ENCODE data around the gene GRIN2A. TPM values are rescaled to one million over a fixed set of nuclear protein-coding genes. Genes with fewer than 3 reads are reported as not detected.

The GRIN2A gene
- total RNA-seq, 4 donors from 2014 or later, result 0.13 to 1.2 (median 0.30) TPM

- DNase-seq (ENCODE audit: low spot score) (no peak), ATAC-seq (ENCODE audit: low FRiP score) (no peak)
- TF ChIP-seq, protein P1, sequence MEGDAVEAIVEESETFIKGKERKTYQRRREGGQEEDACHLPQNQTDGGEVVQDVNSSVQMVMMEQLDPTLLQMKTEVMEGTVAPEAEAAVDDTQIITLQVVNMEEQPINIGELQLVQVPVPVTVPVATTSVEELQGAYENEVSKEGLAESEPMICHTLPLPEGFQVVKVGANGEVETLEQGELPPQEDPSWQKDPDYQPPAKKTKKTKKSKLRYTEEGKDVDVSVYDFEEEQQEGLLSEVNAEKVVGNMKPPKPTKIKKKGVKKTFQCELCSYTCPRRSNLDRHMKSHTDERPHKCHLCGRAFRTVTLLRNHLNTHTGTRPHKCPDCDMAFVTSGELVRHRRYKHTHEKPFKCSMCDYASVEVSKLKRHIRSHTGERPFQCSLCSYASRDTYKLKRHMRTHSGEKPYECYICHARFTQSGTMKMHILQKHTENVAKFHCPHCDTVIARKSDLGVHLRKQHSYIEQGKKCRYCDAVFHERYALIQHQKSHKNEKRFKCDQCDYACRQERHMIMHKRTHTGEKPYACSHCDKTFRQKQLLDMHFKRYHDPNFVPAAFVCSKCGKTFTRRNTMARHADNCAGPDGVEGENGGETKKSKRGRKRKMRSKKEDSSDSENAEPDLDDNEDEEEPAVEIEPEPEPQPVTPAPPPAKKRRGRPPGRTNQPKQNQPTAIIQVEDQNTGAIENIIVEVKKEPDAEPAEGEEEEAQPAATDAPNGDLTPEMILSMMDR (IDR thresholded peaks at IDR 0.05), result no peak
These were observed 388.6 kb downstream of the GRIN2A start for GRCh38 chr16:9793623-9794022.

DNA sequence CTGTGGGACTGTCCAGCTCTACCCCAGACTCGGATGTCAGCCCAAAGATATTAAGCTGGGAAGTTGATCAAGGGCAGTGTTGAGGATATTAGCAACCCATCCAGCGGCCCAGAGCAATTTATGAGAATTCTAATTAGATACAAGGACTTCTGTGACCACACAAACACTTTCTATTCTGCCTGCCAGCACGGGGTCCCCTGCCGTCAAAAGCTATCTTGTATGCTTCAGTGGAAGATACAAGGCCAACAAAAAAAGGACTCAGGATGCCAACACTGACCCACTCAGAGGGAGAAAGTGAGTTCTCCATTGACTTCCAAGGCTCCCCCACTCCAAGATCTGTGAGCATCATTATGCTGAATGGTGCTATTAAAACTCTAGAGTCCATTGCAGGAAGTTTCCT is 390.7 kb downstream of the GRIN2A start:
- DNase-seq (ENCODE audit: low spot score), result no peak
- TF ChIP-seq, protein P1 (IDR thresholded peaks at IDR 0.05), result no peak
- ATAC-seq (ENCODE audit: low FRiP score), result no peak

DNA sequence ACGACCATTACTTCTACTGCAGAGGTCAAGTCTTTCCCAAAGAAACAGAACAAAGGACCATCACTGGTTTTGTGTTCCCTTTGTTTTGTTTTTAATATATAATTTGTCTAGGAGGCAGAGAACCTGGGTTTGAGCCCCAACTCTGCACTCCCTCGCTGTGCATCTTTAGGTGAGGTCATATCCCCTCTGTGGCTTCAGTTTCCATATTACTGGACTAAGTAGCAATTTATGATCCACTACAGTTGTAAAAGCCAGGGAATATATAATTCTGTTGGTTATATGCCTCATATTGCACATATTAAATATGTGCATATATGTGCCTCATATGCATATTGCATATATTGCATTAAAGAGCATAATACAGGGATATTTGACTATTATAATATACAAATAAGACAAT is 392.0 kb downstream of the GRIN2A start:
- TF ChIP-seq, protein P1 (IDR thresholded peaks at IDR 0.05), result no peak
- no peak for ATAC-seq (ENCODE audit: low FRiP score)

GRCh38 chr16:9787717-9788116 is 394.5 kb downstream of the GRIN2A start:
- DNase-seq (ENCODE audit: low spot score) (no peak), ATAC-seq (ENCODE audit: low FRiP score) (no peak)
- TF ChIP-seq, protein P1 (IDR thresholded peaks at IDR 0.05), result no peak

More for the DNA sequence above, 392.0 kb downstream of the GRIN2A start:
- no peak for DNase-seq (ENCODE audit: low spot score)

DNA sequence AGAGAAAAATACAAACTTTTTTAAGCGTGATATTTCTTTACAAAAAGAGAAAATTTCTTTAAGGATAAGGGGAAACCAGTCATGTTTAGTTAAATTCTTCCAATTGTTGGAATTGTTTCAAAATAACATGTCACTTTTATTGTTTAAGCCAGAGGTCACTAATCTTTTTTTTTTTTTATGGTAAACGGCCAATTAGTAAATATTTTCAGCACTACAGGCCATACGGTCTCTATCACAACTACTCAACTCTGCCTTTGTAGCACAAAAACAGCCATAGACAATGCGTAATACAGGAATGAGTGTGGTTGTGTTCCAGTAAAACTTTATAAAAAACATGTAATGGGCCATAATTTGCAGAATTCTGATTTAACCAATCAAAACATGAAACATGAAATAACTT is 401.4 kb downstream of the GRIN2A start:
- DNase-seq (ENCODE audit: low spot score), result no peak

DNA sequence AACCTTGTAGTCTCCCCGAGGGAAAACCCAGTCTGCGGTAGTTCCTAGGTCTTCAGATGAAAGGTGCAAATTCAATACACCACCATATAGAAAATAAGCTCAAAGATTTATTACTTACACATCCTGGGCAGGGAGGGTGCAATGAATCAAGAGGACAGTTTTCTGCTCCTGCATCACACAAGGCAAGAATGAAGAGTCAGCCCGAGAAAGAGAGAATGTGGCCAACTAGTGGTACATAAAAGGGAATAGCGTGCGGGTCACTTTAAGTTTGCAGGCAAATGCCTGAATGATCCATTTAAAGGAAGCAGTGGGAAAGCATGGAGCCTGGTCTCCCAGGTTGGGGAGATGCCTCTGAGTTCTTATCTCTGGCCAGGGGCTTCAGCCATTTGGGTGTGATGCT is 403.4 kb downstream of the GRIN2A start:
- DNase-seq (ENCODE audit: low spot score), result no peak
- no peak for ATAC-seq (ENCODE audit: low FRiP score)
- TF ChIP-seq, protein P1 (IDR thresholded peaks at IDR 0.05), result no peak

More for the DNA sequence above, 401.4 kb downstream of the GRIN2A start:
- no peak for ATAC-seq (ENCODE audit: low FRiP score)
- TF ChIP-seq, protein P1 (IDR thresholded peaks at IDR 0.05), result no peak

GRCh38 chr16:9775998-9776397 is 406.2 kb downstream of the GRIN2A start:
- DNase-seq (ENCODE audit: low spot score), result no peak
- TF ChIP-seq, protein P1 (IDR thresholded peaks at IDR 0.05), result no peak
- ATAC-seq (ENCODE audit: low FRiP score), result no peak

Data from omental fat pad (tissue), 4 donors.